ENCODE results near the gene FERMT3.
A peak's percentile ranks its signal among the peaks of the same experiment; 100 is the strongest.

Gene FERMT3

GRCh38 chr11:64258946-64259532 is 52.5 kb downstream of the FERMT3 start:
- Mint-ChIP-seq H3K9me3 (no peaks in the 10 kb centered on the region), H3K4me3 (no peak overlapping the region), H3K27me3 (no peaks in the 10 kb centered on the region), H3K27ac (no peak overlapping the region), H3K36me3 (ENCODE audit: low read depth) (peaks cover 100% of the 10 kb centered on the region), H3K4me1 (ENCODE audit: low read depth) (peaks cover 15% of the 10 kb centered on the region)
- intact Hi-C loops (cut with micrococcal nuclease) = no loop called here

GRCh38 chr11:64259533-64260067 is 53.1 kb downstream of the FERMT3 start:
- peaks cover 100% of the 10 kb centered on the region for H3K36me3 Mint-ChIP-seq (ENCODE audit: low read depth)
- H3K9me3 Mint-ChIP-seq = no peaks in the 10 kb centered on the region
- no peaks in the 10 kb centered on the region for H3K27me3 Mint-ChIP-seq
- intact Hi-C loops (cut with micrococcal nuclease) = no loop called here
- H3K27ac Mint-ChIP-seq = no peak overlapping the region
- H3K4me3 Mint-ChIP-seq = no peak overlapping the region
- peaks cover 10% of the 10 kb centered on the region for H3K4me1 Mint-ChIP-seq (ENCODE audit: low read depth)

- Mint-ChIP-seq H3K4me1 (ENCODE audit: low read depth) (peaks cover 11% of the 10 kb centered on the region), H3K9me3 (no peaks in the 10 kb centered on the region), H3K36me3 (ENCODE audit: low read depth) (peaks cover 100% of the 10 kb centered on the region), H3K27me3 (no peaks in the 10 kb centered on the region), H3K4me3 (no peak overlapping the region), H3K27ac (no peak overlapping the region)
- intact Hi-C loops (cut with micrococcal nuclease) = no loop called here
Observed at GRCh38 chr11:64260147-64260708, 53.7 kb downstream of the FERMT3 start.

GRCh38 chr11:64261556-64262080 is 55.1 kb downstream of the FERMT3 start:
- peaks cover 25% of the 10 kb centered on the region for H3K4me1 Mint-ChIP-seq (ENCODE audit: low read depth)
- peaks cover 100% of the 10 kb centered on the region for H3K36me3 Mint-ChIP-seq (ENCODE audit: low read depth)
- no peaks in the 10 kb centered on the region for H3K27me3 Mint-ChIP-seq
- intact Hi-C loops (cut with micrococcal nuclease) = no loop called here
- H3K9me3 Mint-ChIP-seq = no peaks in the 10 kb centered on the region
- H3K4me3 Mint-ChIP-seq = no peak overlapping the region
- H3K27ac Mint-ChIP-seq = no peak overlapping the region

- no peaks in the 10 kb centered on the region for H3K9me3 Mint-ChIP-seq
- intact Hi-C loops (cut with micrococcal nuclease) = no loop called here
- H3K4me3 Mint-ChIP-seq = no peak overlapping the region
- H3K4me1 Mint-ChIP-seq (ENCODE audit: low read depth) = peaks cover 34% of the 10 kb centered on the region
- no peaks in the 10 kb centered on the region for H3K27me3 Mint-ChIP-seq
- peaks cover 100% of the 10 kb centered on the region for H3K36me3 Mint-ChIP-seq (ENCODE audit: low read depth)
- no peak overlapping the region for H3K27ac Mint-ChIP-seq
Observed at GRCh38 chr11:64262271-64263002, 55.9 kb downstream of the FERMT3 start.

GRCh38 chr11:64263021-64263946 is 56.8 kb downstream of the FERMT3 start:
- Mint-ChIP-seq H3K9me3 (no peaks in the 10 kb centered on the region), H3K27ac (no peak overlapping the region), H3K4me3 (no peak overlapping the region), H3K36me3 (ENCODE audit: low read depth) (peaks cover 100% of the 10 kb centered on the region), H3K27me3 (no peaks in the 10 kb centered on the region), H3K4me1 (ENCODE audit: low read depth) (peaks cover 42% of the 10 kb centered on the region)
- intact Hi-C loops (cut with micrococcal nuclease) = no loop called here

- H3K36me3 Mint-ChIP-seq (ENCODE audit: low read depth) = peaks cover 100% of the 10 kb centered on the region
- no peak overlapping the region for H3K27ac Mint-ChIP-seq
- no peaks in the 10 kb centered on the region for H3K27me3 Mint-ChIP-seq
- peaks cover 49% of the 10 kb centered on the region for H3K4me1 Mint-ChIP-seq (ENCODE audit: low read depth)
- no peaks in the 10 kb centered on the region for H3K9me3 Mint-ChIP-seq
- H3K4me3 Mint-ChIP-seq = no peak overlapping the region
- intact Hi-C loops (cut with micrococcal nuclease) = no loop called here
Observed at GRCh38 chr11:64263947-64264317, 57.4 kb downstream of the FERMT3 start.

- H3K4me3 Mint-ChIP-seq = no peak overlapping the region
- H3K27ac Mint-ChIP-seq = no peak overlapping the region
- H3K9me3 Mint-ChIP-seq = no peaks in the 10 kb centered on the region
- H3K27me3 Mint-ChIP-seq = no peaks in the 10 kb centered on the region
- intact Hi-C loops (cut with micrococcal nuclease) = no loop called here
- peaks cover 98% of the 10 kb centered on the region for H3K36me3 Mint-ChIP-seq (ENCODE audit: low read depth)
- peaks cover 48% of the 10 kb centered on the region for H3K4me1 Mint-ChIP-seq (ENCODE audit: low read depth)
Observed at GRCh38 chr11:64264371-64264852, 57.9 kb downstream of the FERMT3 start.

- no peaks in the 10 kb centered on the region for H3K9me3 Mint-ChIP-seq
- no peaks in the 10 kb centered on the region for H3K27me3 Mint-ChIP-seq
- intact Hi-C loops (cut with micrococcal nuclease) = no loop called here
- no peak overlapping the region for H3K27ac Mint-ChIP-seq
- H3K4me1 Mint-ChIP-seq (ENCODE audit: low read depth) = peaks cover 42% of the 10 kb centered on the region
- no peak overlapping the region for H3K4me3 Mint-ChIP-seq
- H3K36me3 Mint-ChIP-seq (ENCODE audit: low read depth) = peaks cover 94% of the 10 kb centered on the region
Observed at GRCh38 chr11:64265176-64266160, 58.9 kb downstream of the FERMT3 start.

- H3K27ac Mint-ChIP-seq = no peak overlapping the region
- H3K27me3 Mint-ChIP-seq = no peaks in the 10 kb centered on the region
- no peak overlapping the region for H3K4me3 Mint-ChIP-seq
- peaks cover 90% of the 10 kb centered on the region for H3K36me3 Mint-ChIP-seq (ENCODE audit: low read depth)
- H3K9me3 Mint-ChIP-seq = no peaks in the 10 kb centered on the region
- intact Hi-C loops (cut with micrococcal nuclease) = no loop called here
- peaks cover 42% of the 10 kb centered on the region for H3K4me1 Mint-ChIP-seq (ENCODE audit: low read depth)
Observed at GRCh38 chr11:64266339-64266738, 59.8 kb downstream of the FERMT3 start.

GRCh38 chr11:64267207-64267945 is 60.9 kb downstream of the FERMT3 start:
- H3K4me3 Mint-ChIP-seq = peak overlapping the region; percentile 98

More at GRCh38 chr11:64267207-64267945, 60.9 kb downstream of the FERMT3 start:
- Mint-ChIP-seq H3K9me3 (no peaks in the 10 kb centered on the region), H3K4me1 (ENCODE audit: low read depth) (peaks cover 50% of the 10 kb centered on the region), H3K27me3 (no peaks in the 10 kb centered on the region), H3K36me3 (ENCODE audit: low read depth) (peaks cover 86% of the 10 kb centered on the region), H3K27ac (peak overlapping the region; percentile 91)
- intact Hi-C loops (cut with micrococcal nuclease) = no loop called here
